OCI-LY3 (cell line): ENCODE measurements around the gene MPZL1.

Experiments
- H2AFZ ChIP-seq: fragments of 200-600, 300-600 bp; shearing (Covaris generic); 2 replicates; pipeline ENCODE4 v1.6.0; 2014; ENCODE audit warnings: antibody characterized with exemption, low read depth, low read length
- H3K27ac ChIP-seq: fragments of 200-600, 300-600 bp; sonication (generic); 2 replicates; pipeline ENCODE4 v1.5.1; 2014; ENCODE audit warnings: mild to moderate bottlenecking, low read length, moderate library complexity, mixed read lengths
- H3K27me3 ChIP-seq: fragments of 200-600, 300-600 bp; sonication (generic); 2 replicates; pipeline ENCODE4 v1.6.1; 2014; ENCODE audit warnings: low read depth, low read length, mixed read lengths
- H3K36me3 ChIP-seq: fragments of 200-600, 300-600 bp; sonication (generic); replicated peaks from 2 replicates; pipeline ENCODE3; 2014; ENCODE audit warnings: low read depth, low read length, mixed read lengths
- H3K4me1 ChIP-seq: fragments of 300-600, 200-600 bp; sonication (generic); 2 replicates; pipeline ENCODE4 v1.6.1; 2014; ENCODE audit warnings: low read length, mixed read lengths
- H3K4me2 ChIP-seq: fragments of 200-600, 300-600 bp; sonication (generic); 2 replicates; pipeline ENCODE4 v1.6.1; 2014; ENCODE audit warnings: low read length, mixed read lengths
- H3K4me3 ChIP-seq: fragments of 300-600, 200-600 bp; sonication (generic); 2 replicates; pipeline ENCODE4 v1.5.1; 2014; ENCODE audit warnings: antibody characterized with exemption, mild to moderate bottlenecking, low read length, moderate library complexity
- H3K79me2 ChIP-seq: fragments of 300-600, 200-600 bp; shearing (Covaris generic); 2 replicates; pipeline ENCODE4 v1.6.1; 2014; ENCODE audit warnings: mild to moderate bottlenecking, low read length, mixed read lengths
- H3K9ac ChIP-seq: fragments of 300-600, 200-600 bp; shearing (Covaris generic); 2 replicates; pipeline ENCODE4 v1.6.0; 2014; ENCODE audit warnings: mild to moderate bottlenecking, low read length, moderate library complexity
- H3K9me3 ChIP-seq: fragments of 200-600, 300-600 bp; shearing (Covaris generic); 2 replicates; pipeline ENCODE4 v1.6.1; 2014; ENCODE audit warnings: low read length, mixed read lengths; ENCODE audit not compliant: insufficient read depth
- H4K20me1 ChIP-seq: fragments of 200-600, 300-600 bp; sonication (generic); 2 replicates; pipeline ENCODE4 v1.6.1; 2016; ENCODE audit warnings: low read length, mixed read lengths; ENCODE audit not compliant: insufficient read depth
- CTCF ChIP-seq: fragments of 200-600, 300-600 bp; sonication (generic); IDR thresholded peaks from 2 replicates; pipeline ENCODE4 v1.5.1; 2014; ENCODE audit warnings: antibody characterized with exemption, low read length, low read depth
- EZH2phosphoT487 ChIP-seq: fragments of 200-600 bp; shearing (Covaris generic); IDR thresholded peaks from 2 replicates; pipeline ENCODE4 v1.6.1; 2018; ENCODE audit warnings: antibody characterized with exemption, mixed run types, low read depth

MPZL1 gene

GRCh38 chr1:167790117-167790516, 68.3 kb downstream of the MPZL1 start:
- Histone ChIP-seq H3K36me3 (peaks cover 31% of the 10 kb centered on the region), H3K4me3 (no peak overlapping the region), H3K4me2 (no peak overlapping the region), H3K27ac (no peak overlapping the region), H3K9me3 (no peaks in the 10 kb centered on the region), H3K4me1 (no peaks in the 10 kb centered on the region), H4K20me1 (no peaks in the 10 kb centered on the region), H2AFZ (no peak overlapping the region), H3K79me2 (no peaks in the 10 kb centered on the region), H3K27me3 (no peaks in the 10 kb centered on the region), H3K9ac (no peak overlapping the region)
- TF ChIP-seq EZH2phosphoT487: no peak
- TF ChIP-seq CTCF: no peak

GRCh38 chr1:167791281-167792187, 69.8 kb downstream of the MPZL1 start:
- no peaks in the 10 kb centered on the region for H3K4me1 ChIP-seq
- TF ChIP-seq CTCF: no peak
- TF ChIP-seq EZH2phosphoT487: no peak
- H3K4me2 ChIP-seq: no peak overlapping the region
- peaks cover 29% of the 10 kb centered on the region for H3K36me3 ChIP-seq
- H3K9ac ChIP-seq: no peak overlapping the region
- H3K79me2 ChIP-seq: no peaks in the 10 kb centered on the region
- H3K27ac ChIP-seq: no peak overlapping the region
- H3K4me3 ChIP-seq: no peak overlapping the region
- no peak overlapping the region for H2AFZ ChIP-seq
- no peaks in the 10 kb centered on the region for H3K27me3 ChIP-seq
- no peaks in the 10 kb centered on the region for H3K9me3 ChIP-seq
- no peaks in the 10 kb centered on the region for H4K20me1 ChIP-seq

- Histone ChIP-seq H3K9me3 (no peaks in the 10 kb centered on the region), H3K79me2 (no peaks in the 10 kb centered on the region), H3K4me2 (no peak overlapping the region), H3K4me3 (no peak overlapping the region), H4K20me1 (no peaks in the 10 kb centered on the region), H3K36me3 (peaks cover 29% of the 10 kb centered on the region), H3K27me3 (no peaks in the 10 kb centered on the region), H3K4me1 (no peaks in the 10 kb centered on the region), H3K27ac (no peak overlapping the region), H2AFZ (no peak overlapping the region), H3K9ac (no peak overlapping the region)
- no peak for TF ChIP-seq EZH2phosphoT487
- no peak for TF ChIP-seq CTCF
Measured at GRCh38 chr1:167792188-167792565, 70.4 kb downstream of the MPZL1 start.

GRCh38 chr1:167794043-167794442, 72.3 kb downstream of the MPZL1 start:
- no peak overlapping the region for H3K4me2 ChIP-seq
- H3K9me3 ChIP-seq: no peaks in the 10 kb centered on the region
- H2AFZ ChIP-seq: no peak overlapping the region
- TF ChIP-seq EZH2phosphoT487 (no peak), CTCF (no peak)
- no peak overlapping the region for H3K27ac ChIP-seq
- no peaks in the 10 kb centered on the region for H4K20me1 ChIP-seq
- no peaks in the 10 kb centered on the region for H3K79me2 ChIP-seq
- H3K9ac ChIP-seq: no peak overlapping the region
- H3K4me3 ChIP-seq: no peak overlapping the region
- H3K4me1 ChIP-seq: no peaks in the 10 kb centered on the region
- H3K36me3 ChIP-seq: peaks cover 21% of the 10 kb centered on the region
- H3K27me3 ChIP-seq: no peaks in the 10 kb centered on the region
